OCI-LY3 (cell line): ENCODE measurements around the gene ACTR8.

Source experiments
- H2AFZ ChIP-seq: fragments of 200-600, 300-600 bp; shearing (Covaris generic); 2 replicates; pipeline ENCODE4 v1.6.0; 2014; ENCODE audit warnings: antibody characterized with exemption, low read depth, low read length
- H3K27ac ChIP-seq: fragments of 200-600, 300-600 bp; sonication (generic); 2 replicates; pipeline ENCODE4 v1.5.1; 2014; ENCODE audit warnings: mild to moderate bottlenecking, low read length, moderate library complexity, mixed read lengths
- H3K27me3 ChIP-seq: fragments of 200-600, 300-600 bp; sonication (generic); 2 replicates; pipeline ENCODE4 v1.6.1; 2014; ENCODE audit warnings: low read depth, low read length, mixed read lengths
- H3K36me3 ChIP-seq: fragments of 200-600, 300-600 bp; sonication (generic); replicated peaks from 2 replicates; pipeline ENCODE3; 2014; ENCODE audit warnings: low read depth, low read length, mixed read lengths
- H3K4me1 ChIP-seq: fragments of 300-600, 200-600 bp; sonication (generic); 2 replicates; pipeline ENCODE4 v1.6.1; 2014; ENCODE audit warnings: low read length, mixed read lengths
- H3K4me2 ChIP-seq: fragments of 200-600, 300-600 bp; sonication (generic); 2 replicates; pipeline ENCODE4 v1.6.1; 2014; ENCODE audit warnings: low read length, mixed read lengths
- H3K4me3 ChIP-seq: fragments of 300-600, 200-600 bp; sonication (generic); 2 replicates; pipeline ENCODE4 v1.5.1; 2014; ENCODE audit warnings: antibody characterized with exemption, mild to moderate bottlenecking, low read length, moderate library complexity
- H3K79me2 ChIP-seq: fragments of 300-600, 200-600 bp; shearing (Covaris generic); 2 replicates; pipeline ENCODE4 v1.6.1; 2014; ENCODE audit warnings: mild to moderate bottlenecking, low read length, mixed read lengths
- H3K9ac ChIP-seq: fragments of 300-600, 200-600 bp; shearing (Covaris generic); 2 replicates; pipeline ENCODE4 v1.6.0; 2014; ENCODE audit warnings: mild to moderate bottlenecking, low read length, moderate library complexity
- H3K9me3 ChIP-seq: fragments of 200-600, 300-600 bp; shearing (Covaris generic); 2 replicates; pipeline ENCODE4 v1.6.1; 2014; ENCODE audit warnings: low read length, mixed read lengths; ENCODE audit not compliant: insufficient read depth
- H4K20me1 ChIP-seq: fragments of 200-600, 300-600 bp; sonication (generic); 2 replicates; pipeline ENCODE4 v1.6.1; 2016; ENCODE audit warnings: low read length, mixed read lengths; ENCODE audit not compliant: insufficient read depth
- EZH2phosphoT487 ChIP-seq: fragments of 200-600 bp; shearing (Covaris generic); IDR thresholded peaks from 2 replicates; pipeline ENCODE4 v1.6.1; 2018; ENCODE audit warnings: antibody characterized with exemption, mixed run types, low read depth
- TF ChIP-seq, protein P1 (sequence below): fragments of 200-600, 300-600 bp; sonication (generic); IDR thresholded peaks from 2 replicates; pipeline ENCODE4 v1.5.1; 2014; ENCODE audit warnings: antibody characterized with exemption, low read length, low read depth

The ACTR8 gene

GRCh38 chr3:53888232-53888631 is 6.3 kb upstream of the ACTR8 start:
- Histone ChIP-seq H3K27me3 (no peaks in the 10 kb centered on the region), H3K4me2 (no peak overlapping the region), H3K9ac (no peak overlapping the region), H2AFZ (no peak overlapping the region), H3K27ac (no peak overlapping the region), H3K4me1 (peaks cover 18% of the 10 kb centered on the region), H3K36me3 (peaks cover 45% of the 10 kb centered on the region), H3K4me3 (no peak overlapping the region), H3K9me3 (no peaks in the 10 kb centered on the region), H4K20me1 (peaks cover 6% of the 10 kb centered on the region; the same call in 1 of the 2 replicates), H3K79me2 (peaks cover 48% of the 10 kb centered on the region)
- TF ChIP-seq EZH2phosphoT487 = no peak
- TF ChIP-seq, protein P1, sequence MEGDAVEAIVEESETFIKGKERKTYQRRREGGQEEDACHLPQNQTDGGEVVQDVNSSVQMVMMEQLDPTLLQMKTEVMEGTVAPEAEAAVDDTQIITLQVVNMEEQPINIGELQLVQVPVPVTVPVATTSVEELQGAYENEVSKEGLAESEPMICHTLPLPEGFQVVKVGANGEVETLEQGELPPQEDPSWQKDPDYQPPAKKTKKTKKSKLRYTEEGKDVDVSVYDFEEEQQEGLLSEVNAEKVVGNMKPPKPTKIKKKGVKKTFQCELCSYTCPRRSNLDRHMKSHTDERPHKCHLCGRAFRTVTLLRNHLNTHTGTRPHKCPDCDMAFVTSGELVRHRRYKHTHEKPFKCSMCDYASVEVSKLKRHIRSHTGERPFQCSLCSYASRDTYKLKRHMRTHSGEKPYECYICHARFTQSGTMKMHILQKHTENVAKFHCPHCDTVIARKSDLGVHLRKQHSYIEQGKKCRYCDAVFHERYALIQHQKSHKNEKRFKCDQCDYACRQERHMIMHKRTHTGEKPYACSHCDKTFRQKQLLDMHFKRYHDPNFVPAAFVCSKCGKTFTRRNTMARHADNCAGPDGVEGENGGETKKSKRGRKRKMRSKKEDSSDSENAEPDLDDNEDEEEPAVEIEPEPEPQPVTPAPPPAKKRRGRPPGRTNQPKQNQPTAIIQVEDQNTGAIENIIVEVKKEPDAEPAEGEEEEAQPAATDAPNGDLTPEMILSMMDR = no peak

GRCh38 chr3:53887446-53887845 is 5.5 kb upstream of the ACTR8 start:
- H3K9me3 ChIP-seq = no peaks in the 10 kb centered on the region
- H3K4me1 ChIP-seq = peaks cover 14% of the 10 kb centered on the region

DNA sequence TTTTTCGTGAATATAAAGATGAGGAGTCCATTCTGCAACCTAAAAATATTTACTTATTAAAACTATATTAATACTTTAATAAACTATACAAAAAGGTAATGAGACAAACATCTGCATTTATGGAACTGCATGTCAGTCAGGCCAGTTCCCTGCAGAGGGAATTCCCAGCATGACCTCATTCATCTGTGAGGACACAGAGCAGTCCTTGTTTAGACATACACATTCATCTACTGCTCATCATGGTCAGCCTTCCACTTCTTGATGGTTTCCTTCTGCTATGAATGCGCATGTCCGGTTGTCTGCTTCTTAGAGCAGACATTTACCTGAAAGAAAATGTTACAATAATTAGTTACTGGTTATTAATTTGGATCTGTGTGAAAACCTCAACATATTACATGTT is 3.3 kb upstream of the ACTR8 start:
- H3K27me3 ChIP-seq = no peaks in the 10 kb centered on the region
- H3K4me3 ChIP-seq = no peak overlapping the region
- H3K27ac ChIP-seq = no peak overlapping the region
- no peak overlapping the region for H3K9ac ChIP-seq
- no peak overlapping the region for H3K4me2 ChIP-seq
- H3K36me3 ChIP-seq = peaks cover 52% of the 10 kb centered on the region
- H3K4me1 ChIP-seq = peaks cover 19% of the 10 kb centered on the region
- no peak overlapping the region for H2AFZ ChIP-seq
- peaks cover 51% of the 10 kb centered on the region for H3K79me2 ChIP-seq
- H3K9me3 ChIP-seq = no peaks in the 10 kb centered on the region
- no peak for TF ChIP-seq EZH2phosphoT487
- TF ChIP-seq, protein P1 = no peak
- peaks cover under 1% of the 10 kb centered on the region; the same call in 1 of the 2 replicates for H4K20me1 ChIP-seq

More at GRCh38 chr3:53887446-53887845, 5.5 kb upstream of the ACTR8 start:
- Histone ChIP-seq H3K9ac (no peak overlapping the region), H3K27me3 (no peaks in the 10 kb centered on the region), H3K4me2 (no peak overlapping the region), H3K79me2 (peaks cover 48% of the 10 kb centered on the region), H2AFZ (no peak overlapping the region), H3K36me3 (peaks cover 51% of the 10 kb centered on the region), H3K4me3 (no peak overlapping the region), H4K20me1 (peaks cover 6% of the 10 kb centered on the region; the same call in 1 of the 2 replicates), H3K27ac (no peak overlapping the region)
- TF ChIP-seq, protein P1 = no peak
- TF ChIP-seq EZH2phosphoT487 = no peak

GRCh38 chr3:53884623-53885022 is 2.7 kb upstream of the ACTR8 start:
- Histone ChIP-seq H3K4me2 (no peak overlapping the region), H3K9me3 (no peaks in the 10 kb centered on the region), H3K36me3 (peaks cover 58% of the 10 kb centered on the region), H3K9ac (no peak overlapping the region), H4K20me1 (no peaks in the 10 kb centered on the region), H3K79me2 (peaks cover 46% of the 10 kb centered on the region), H2AFZ (no peak overlapping the region), H3K4me3 (no peak overlapping the region), H3K27me3 (no peaks in the 10 kb centered on the region), H3K27ac (no peak overlapping the region), H3K4me1 (peaks cover 14% of the 10 kb centered on the region)
- TF ChIP-seq, protein P1 = no peak
- TF ChIP-seq EZH2phosphoT487 = no peak
